IPS-18a (cell line): ENCODE results near the gene SMCO3.
"Not testable (repeated sequence)": the region's sequence is repeated elsewhere in the genome, so short reads cannot be mapped to it uniquely, and the experiment has no call there.

Experiments used
- H3K27ac ChIP-seq: one replicate; pipeline ENCODE4 v1.5.1; 2013; ENCODE audit warnings: low read length
- H3K27me3 ChIP-seq: one replicate; pipeline ENCODE4 v1.6.1; 2013; ENCODE audit warnings: mild to moderate bottlenecking, low read length; ENCODE audit not compliant: control insufficient read depth, insufficient read depth
- H3K36me3 ChIP-seq: one replicate; pipeline ENCODE4 v1.6.1; 2013; ENCODE audit warnings: low read depth, low read length; ENCODE audit not compliant: control insufficient read depth
- H3K4me1 ChIP-seq: one replicate; pipeline ENCODE4 v1.6.1; 2013; ENCODE audit warnings: low read depth, low read length; ENCODE audit not compliant: control insufficient read depth
- H3K4me3 ChIP-seq: one replicate; pipeline ENCODE4 v1.5.1; 2013; ENCODE audit warnings: low read length
- H3K9ac ChIP-seq: one replicate; pipeline ENCODE4 v1.6.1; 2013; ENCODE audit warnings: mild to moderate bottlenecking, low read length, moderate library complexity
- H3K9me3 ChIP-seq: one replicate; pipeline ENCODE4 v1.6.1; 2013; ENCODE audit warnings: low read depth, low read length; ENCODE audit not compliant: control insufficient read depth

Gene SMCO3

DNA sequence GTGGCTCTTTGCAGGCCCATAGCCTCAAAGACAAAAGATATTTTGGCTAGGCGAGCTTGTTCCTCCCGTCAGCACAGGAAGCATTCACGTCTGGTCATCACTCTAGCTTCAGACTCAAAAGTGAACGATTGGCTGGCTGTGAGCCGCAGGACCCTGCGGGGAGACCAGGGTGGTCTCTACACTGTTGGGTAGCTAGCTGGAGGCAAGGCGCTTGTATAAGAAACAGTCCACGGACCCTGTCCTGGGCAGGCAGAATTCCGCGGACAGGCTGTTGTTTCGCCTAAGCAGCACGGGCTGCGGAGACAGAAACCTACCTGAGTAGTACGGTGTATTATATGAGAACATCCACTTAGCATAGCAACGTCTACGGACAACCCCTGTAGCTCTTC, 40.3 kb downstream of the SMCO3 start:
- peak overlapping the region; percentile 73 for H3K9ac ChIP-seq
- peak overlapping the region; percentile 90 for H3K4me3 ChIP-seq
- peaks cover 5% of the 10 kb centered on the region for H3K4me1 ChIP-seq
- no peaks in the 10 kb centered on the region for H3K9me3 ChIP-seq
- H3K27me3 ChIP-seq, result peaks cover 4% of the 10 kb centered on the region
- H3K36me3 ChIP-seq, result no peaks in the 10 kb centered on the region
- peak overlapping the region; percentile 56 for H3K27ac ChIP-seq

DNA sequence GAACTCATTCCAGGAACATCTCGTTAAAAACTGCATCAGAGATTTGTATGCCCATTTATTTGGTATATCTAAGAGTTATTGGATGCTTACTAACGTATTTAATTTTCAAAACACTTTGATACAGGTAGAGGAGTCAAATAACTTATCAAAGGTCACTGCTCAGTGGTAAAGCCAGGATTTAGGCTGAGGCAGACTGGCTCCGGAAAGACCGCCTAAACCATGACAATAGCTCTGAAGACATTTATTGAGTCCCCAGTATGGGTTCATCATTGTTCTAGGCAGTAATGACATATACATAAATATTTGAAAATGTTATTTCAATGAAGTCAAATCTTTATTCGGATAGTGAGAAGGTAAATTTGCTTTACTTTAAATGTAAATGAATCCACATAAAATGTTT, 41.0 kb downstream of the SMCO3 start:
- Histone ChIP-seq H3K27ac (no peak overlapping the region), H3K9ac (no peak overlapping the region), H3K27me3 (peaks cover 4% of the 10 kb centered on the region), H3K36me3 (no peaks in the 10 kb centered on the region), H3K4me3 (peak overlapping the region; percentile 90), H3K9me3 (no peaks in the 10 kb centered on the region), H3K4me1 (peaks cover 5% of the 10 kb centered on the region)

DNA sequence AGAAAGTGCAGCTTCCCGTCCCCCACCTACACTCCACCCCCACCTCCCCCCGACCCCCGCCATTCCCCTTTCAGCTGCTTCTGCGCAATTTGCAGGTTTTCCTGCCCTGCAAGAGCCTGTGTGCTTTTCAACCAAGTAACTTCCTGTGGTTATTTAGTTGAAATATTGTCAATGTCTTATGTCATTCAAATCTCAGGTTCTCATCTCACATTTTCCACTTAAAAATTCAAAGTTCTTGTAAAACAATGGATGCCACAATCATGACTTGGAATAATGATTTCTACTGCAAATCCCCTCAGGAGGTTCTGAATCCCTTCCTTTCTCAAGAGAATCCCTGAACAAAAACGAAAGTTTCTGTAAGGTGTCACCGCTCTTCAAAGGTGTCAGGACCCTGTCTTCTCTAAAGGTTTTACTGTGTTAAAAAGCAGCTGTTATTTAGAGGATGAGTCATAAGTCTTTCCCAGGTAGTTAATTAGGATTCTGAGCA, 42.3 kb downstream of the SMCO3 start:
- H3K9me3 ChIP-seq, result no peaks in the 10 kb centered on the region
- H3K36me3 ChIP-seq, result no peaks in the 10 kb centered on the region
- H3K27ac ChIP-seq, result peak overlapping the region; percentile 87
- peak overlapping the region; percentile 96 for H3K4me3 ChIP-seq
- peaks cover 5% of the 10 kb centered on the region for H3K4me1 ChIP-seq
- peaks cover 4% of the 10 kb centered on the region for H3K27me3 ChIP-seq
- H3K9ac ChIP-seq, result peak overlapping the region; percentile 86

DNA sequence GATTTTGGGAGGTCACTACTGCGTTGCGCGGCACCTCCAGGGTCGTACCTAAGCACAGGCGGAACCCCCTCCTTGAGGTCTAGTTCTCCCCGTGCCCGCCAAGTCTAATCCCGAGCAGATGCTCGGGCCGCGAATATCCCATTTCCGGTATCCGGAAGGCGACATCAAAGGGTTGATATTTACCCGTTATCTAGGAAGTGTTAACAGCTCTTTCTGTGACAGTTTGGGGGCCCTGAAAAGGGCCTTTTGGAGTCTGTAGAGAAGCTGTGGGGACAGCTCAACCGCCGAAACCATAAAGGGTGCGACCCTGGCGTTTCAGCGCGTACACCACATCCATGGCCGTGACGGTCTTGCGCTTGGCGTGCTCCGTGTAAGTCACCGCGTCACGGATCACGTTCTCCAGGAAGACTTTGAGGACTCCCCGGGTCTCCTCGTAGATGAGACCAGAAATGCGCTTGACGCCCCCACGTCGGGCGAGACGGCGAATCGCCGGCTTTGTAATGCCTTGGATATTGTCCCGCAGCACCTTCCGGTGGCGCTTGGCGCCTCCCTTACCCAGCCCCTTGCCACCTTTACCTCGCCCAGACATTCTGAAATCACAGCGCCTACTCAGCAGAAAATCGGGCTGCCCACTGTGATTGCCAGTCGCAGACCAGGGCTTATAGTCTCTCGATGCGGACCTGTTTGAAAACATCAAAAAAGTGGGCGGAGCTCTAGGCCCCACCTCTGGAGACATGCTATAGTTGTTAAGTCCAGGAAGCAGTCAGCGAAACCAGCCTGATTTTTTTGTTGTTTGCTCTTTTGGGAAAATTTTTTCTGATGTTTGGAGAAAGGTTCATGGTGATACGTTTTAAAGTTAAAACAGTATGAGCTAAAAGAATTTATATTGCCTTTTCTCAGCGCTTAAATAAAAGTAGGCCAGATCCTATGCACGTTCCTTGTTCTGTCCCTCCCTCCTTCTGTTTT, 43.2 kb downstream of the SMCO3 start:
- Histone ChIP-seq H3K9me3 (no peaks in the 10 kb centered on the region), H3K27ac (peak overlapping the region; percentile 87), H3K27me3 (peaks cover 4% of the 10 kb centered on the region), H3K36me3 (no peaks in the 10 kb centered on the region), H3K9ac (peak overlapping the region; percentile 86), H3K4me3 (peak overlapping the region; percentile 96), H3K4me1 (peaks cover 5% of the 10 kb centered on the region)

DNA sequence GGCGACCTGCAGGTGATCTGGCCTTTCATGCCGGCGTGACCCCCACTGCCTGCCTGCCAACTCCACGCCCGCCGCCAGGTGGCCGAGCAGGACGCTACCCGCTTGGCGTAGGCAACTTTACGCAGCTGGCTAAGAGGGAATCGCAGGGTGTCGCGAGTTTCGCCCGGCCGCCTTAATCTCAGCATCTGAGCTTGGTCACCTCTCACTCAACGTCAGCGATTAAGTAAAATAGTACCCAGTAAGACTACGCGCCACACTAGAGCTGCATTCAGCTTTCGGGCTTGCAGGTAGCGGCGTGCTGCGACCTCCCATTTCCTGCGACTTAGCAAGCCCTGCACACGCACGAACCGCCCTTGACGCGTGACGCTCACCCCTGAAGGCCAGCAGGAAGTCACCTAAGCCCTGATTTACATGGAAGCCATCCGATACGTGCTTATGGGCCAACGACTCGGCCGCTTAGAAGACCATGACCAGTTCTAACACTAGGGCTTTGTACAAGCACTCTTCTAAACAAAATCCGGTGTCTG, 44.0 kb downstream of the SMCO3 start:
- Histone ChIP-seq H3K27ac (peak overlapping the region; percentile 87), H3K36me3 (no peaks in the 10 kb centered on the region), H3K9ac (peak overlapping the region; percentile 86), H3K4me3 (peak overlapping the region; percentile 96), H3K9me3 (no peaks in the 10 kb centered on the region), H3K27me3 (no peaks in the 10 kb centered on the region), H3K4me1 (peaks cover 5% of the 10 kb centered on the region)

DNA sequence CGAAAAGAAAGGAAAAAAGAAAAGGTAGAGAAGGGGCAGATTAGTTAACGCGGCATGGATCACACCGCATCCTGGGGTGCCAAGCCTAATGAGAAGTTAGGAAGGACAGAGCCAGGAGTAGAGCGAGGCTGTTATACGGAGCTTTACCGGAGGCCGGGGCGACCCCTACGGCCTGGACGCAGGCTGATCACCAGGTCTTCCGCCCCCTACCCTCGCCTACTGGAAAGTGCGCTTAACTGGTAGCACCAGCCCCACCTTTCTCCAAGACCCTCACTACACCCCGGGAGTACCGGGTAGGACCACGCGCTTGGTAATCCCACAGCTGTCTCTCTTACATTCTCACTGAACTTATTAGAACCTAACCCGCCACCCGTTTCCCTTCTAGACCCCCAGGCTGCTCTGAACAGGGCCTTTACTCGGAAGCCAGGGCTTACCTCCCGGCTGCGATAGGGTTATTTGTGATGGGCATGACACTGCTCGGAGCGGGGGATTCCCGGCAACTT, 44.5 kb downstream of the SMCO3 start:
- Histone ChIP-seq H3K9ac (peak overlapping the region; percentile 86), H3K27ac (peak overlapping the region; percentile 87), H3K27me3 (no peaks in the 10 kb centered on the region)

DNA sequence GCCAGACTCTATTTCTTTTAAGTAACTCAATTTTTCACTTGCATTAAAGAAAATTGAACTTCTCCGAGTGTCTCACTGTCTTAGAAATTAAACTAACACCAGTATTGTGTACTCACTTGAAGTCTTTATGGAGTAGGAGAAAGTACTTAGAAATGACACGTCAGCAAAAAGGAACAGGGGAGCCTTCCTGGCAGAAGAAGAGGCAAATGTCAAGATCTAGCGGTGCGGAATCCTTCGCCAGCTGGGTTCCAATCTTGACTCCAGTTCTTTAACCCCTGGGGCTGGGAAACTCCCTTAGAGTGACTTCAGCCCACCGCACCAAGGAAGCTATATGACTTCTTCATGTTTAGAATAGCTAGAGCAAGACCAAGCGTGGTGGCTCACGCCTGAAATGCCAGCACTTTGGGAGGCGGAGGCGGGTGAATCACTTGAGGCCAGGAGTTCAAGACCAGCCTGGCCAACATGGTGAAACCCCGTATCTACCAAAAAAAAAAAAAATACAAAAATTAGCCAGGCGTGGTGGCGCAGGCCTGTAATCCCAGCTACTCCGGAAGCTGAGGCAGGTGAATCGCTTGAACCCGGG, 45.1 kb downstream of the SMCO3 start:
- Histone ChIP-seq H3K9ac (peak overlapping the region; percentile 86), H3K9me3 (no peaks in the 10 kb centered on the region), H3K27me3 (no peaks in the 10 kb centered on the region), H3K4me1 (peaks cover 5% of the 10 kb centered on the region), H3K27ac (peak overlapping the region; percentile 87), H3K36me3 (no peaks in the 10 kb centered on the region), H3K4me3 (peak overlapping the region; percentile 96)

More for the DNA sequence above, 44.5 kb downstream of the SMCO3 start:
- Histone ChIP-seq H3K4me1 (peaks cover 5% of the 10 kb centered on the region), H3K4me3 (peak overlapping the region; percentile 96), H3K9me3 (no peaks in the 10 kb centered on the region), H3K36me3 (no peaks in the 10 kb centered on the region)

DNA sequence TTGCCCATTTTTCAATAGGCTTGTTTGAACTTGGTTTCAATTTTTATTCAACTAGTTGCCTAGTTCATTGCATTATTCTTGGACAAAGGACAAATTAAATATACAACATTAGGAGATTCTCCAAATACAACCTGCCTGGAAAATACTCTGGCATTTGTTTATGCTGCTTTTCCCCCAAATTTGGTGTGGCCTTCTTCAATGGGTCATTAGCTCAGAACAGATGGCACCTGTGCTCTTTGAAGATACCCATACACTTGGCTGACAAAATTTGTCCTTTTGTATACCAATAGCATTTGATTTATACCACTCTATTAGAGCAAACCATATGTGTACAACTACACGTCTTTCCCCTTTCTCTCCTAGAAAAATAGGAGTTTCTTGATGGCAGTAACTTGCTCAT, 46.4 kb downstream of the SMCO3 start:
- Histone ChIP-seq H3K9me3 (no peaks in the 10 kb centered on the region), H3K4me1 (peaks cover 5% of the 10 kb centered on the region), H3K36me3 (no peaks in the 10 kb centered on the region), H3K9ac (peak overlapping the region; percentile 20), H3K27me3 (no peaks in the 10 kb centered on the region), H3K4me3 (peak overlapping the region; percentile 96), H3K27ac (no peak overlapping the region)

DNA sequence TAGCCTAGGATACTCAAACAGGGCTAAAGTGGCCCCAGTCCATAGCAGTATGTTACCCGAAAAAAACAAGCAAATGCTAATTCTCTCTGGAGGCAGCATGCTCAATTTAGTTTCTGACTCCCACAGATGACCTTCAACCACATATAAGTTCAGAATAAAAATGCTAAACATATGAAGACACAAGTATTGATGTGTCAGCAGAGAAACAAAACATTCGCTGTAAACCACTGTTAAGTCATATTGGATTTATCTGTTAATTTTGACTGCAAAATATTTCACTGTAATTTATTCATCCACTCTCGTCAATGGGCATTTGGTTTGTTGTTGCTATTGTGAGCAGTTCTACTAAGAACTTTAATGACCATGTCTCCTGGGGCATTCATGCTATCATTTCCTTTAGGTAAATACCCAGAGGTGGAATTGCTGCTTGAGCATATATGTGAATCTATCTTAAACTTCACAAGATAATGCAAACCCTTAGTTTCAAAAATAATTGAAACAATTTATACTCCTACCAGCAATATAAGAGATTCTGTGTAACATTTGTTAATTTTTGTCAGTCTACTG, 47.2 kb downstream of the SMCO3 start:
- H3K4me1 ChIP-seq, result peaks cover 2% of the 10 kb centered on the region
- peaks cover 3% of the 10 kb centered on the region for H3K36me3 ChIP-seq
- H3K9me3 ChIP-seq, result no peaks in the 10 kb centered on the region

DNA sequence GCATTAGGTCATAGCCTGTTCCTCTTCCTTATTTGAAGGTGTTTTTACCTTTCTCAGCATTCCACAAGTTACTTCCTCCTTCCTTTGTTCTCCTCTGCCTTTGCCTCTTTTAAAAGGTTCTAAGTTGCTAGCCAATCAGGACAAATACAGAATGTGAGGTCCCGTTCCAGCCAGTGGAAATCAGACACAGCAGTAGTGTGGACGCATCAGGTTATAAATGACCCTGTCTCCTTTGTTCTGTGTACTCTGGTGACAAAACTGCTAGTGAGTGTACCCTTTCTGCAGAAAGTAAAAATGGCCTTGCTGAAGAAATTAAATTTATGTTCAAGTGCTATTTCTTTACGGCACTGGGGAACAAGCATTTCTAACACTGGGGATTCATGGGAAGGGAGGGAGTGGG, 48.0 kb downstream of the SMCO3 start:
- not testable (repeated sequence) for H3K9ac ChIP-seq, H3K4me1 ChIP-seq, H3K27me3 ChIP-seq, H3K4me3 ChIP-seq, H3K9me3 ChIP-seq, H3K27ac ChIP-seq, H3K36me3 ChIP-seq

More for the DNA sequence above, 47.2 kb downstream of the SMCO3 start:
- Histone ChIP-seq H3K9ac (no peak overlapping the region), H3K4me3 (no peak overlapping the region), H3K27ac (no peak overlapping the region), H3K27me3 (no peaks in the 10 kb centered on the region)

DNA sequence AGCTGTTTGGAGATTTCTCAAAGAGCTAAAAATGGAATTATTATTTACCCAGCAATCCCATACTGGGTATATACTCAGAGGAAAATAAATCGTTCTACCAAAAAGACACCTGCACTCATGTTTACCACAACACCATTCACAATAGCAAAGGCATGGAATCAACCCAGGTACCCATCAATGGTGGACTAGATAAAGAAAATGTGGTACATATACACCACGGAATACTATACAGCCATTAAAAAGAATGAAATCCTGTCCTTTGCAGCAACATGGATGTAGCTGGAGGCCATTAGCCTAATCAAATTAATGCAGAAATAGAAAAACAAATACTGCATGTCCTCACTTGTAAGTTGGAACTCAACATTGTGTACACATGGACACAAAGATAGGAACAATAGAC, 48.6 kb downstream of the SMCO3 start:
- no peaks in the 10 kb centered on the region for H3K9me3 ChIP-seq
- H3K9ac ChIP-seq, result no peak overlapping the region
- H3K4me1 ChIP-seq, result no peaks in the 10 kb centered on the region
- no peaks in the 10 kb centered on the region for H3K27me3 ChIP-seq
- no peak overlapping the region for H3K27ac ChIP-seq
- H3K36me3 ChIP-seq, result peaks cover 3% of the 10 kb centered on the region
- H3K4me3 ChIP-seq, result no peak overlapping the region
